K562 (cell line): ENCODE results near the gene VCAN. TPM values are rescaled to one million over a fixed set of nuclear protein-coding genes. Genes with fewer than 3 reads are reported as not detected.

ENCODE experiments used
- ATAC-seq: fragments of 200-7000 bp; cut with Tn5 transposase; 3 replicates; pipeline ENCODE4 v1.9.1; 2020; ENCODE audit warnings: moderate library complexity
- BruUV-seq: library from RNA; stranded (reverse); fragments of 400-500 nt; replicated peaks from 2 replicates; lab custom pipeline; 2021; lab: Mats Ljungman, UMichigan
- CTCF ChIA-PET: fragments of 300-600 bp; formaldehyde crosslinking; extraction: SDS; loops from one replicate; lab custom pipeline; 2021; ENCODE audit warnings: low intra/inter-chr PET ratio; lab: Yijun Ruan, JAX
- POLR2A ChIA-PET: fragments of 300-600, 350-650 bp; sonication (Branson Sonifier 250); formaldehyde crosslinking; extraction: SDS; loops from one replicate; lab custom pipeline; 2021; ENCODE audit warnings: antibody characterized with exemption, inconsistent platforms; lab: Yijun Ruan, JAX
- DNase-seq, 4 experiments: peaks; one replicate each; pipeline versions ENCODE4 v3.0.0 to v3.0.0-alpha.2; 2011 to 2018; ENCODE audit warnings: low spot score in 3 of 4, mixed read lengths in 3 of 4; ENCODE audit errors: extremely low read depth in 1 of 4
- FAIRE-seq: peaks from 2 replicates; lab custom pipeline; 2011; peaks lifted over from hg19 to GRCh38; lab: Jason Lieb, UNC
- H2AFZ ChIP-seq: 2 replicates; pipeline ENCODE4 v1.6.0; 2011; ENCODE audit warnings: low read depth, low read length, control low read depth, inconsistent platforms
- H3K27ac ChIP-seq: fragments of 200-600 bp; 3 replicates; pipeline ENCODE4 v1.8.0; 2011; ENCODE audit warnings: low read depth, mild to moderate bottlenecking, control low read depth, inconsistent platforms, low read length, moderate library complexity, mixed read lengths; ENCODE audit errors: extremely low read depth
- H3K27me3 ChIP-seq, 2 experiments: fragments of 300-600 bp in 1 of 2; 2 replicates in 1 of 2; 3 replicates in 1 of 2; pipeline versions ENCODE4 v1.6.0 to v1.8.0; 2011; ENCODE audit warnings: inconsistent platforms in 2 of 2, low read length in 2 of 2, mild to moderate bottlenecking in 1 of 2, mixed read lengths in 1 of 2, moderate library complexity in 1 of 2; ENCODE audit not compliant: control insufficient read depth in 2 of 2, insufficient read depth in 2 of 2
- H3K36me3 ChIP-seq: fragments of 300-600 bp; 3 replicates; pipeline ENCODE4 v1.8.0; 2011; ENCODE audit warnings: mild to moderate bottlenecking, low read length, inconsistent platforms; ENCODE audit not compliant: control insufficient read depth, insufficient read depth
- H3K4me1 ChIP-seq, 2 experiments: fragments of 200-600 bp in 1 of 2; replicated peaks in 1 of 2; 2 replicates in 1 of 2; 3 replicates in 1 of 2; pipeline versions ENCODE4 v1.5.1 to v1.8.0; 2011; ENCODE audit warnings: inconsistent platforms in 2 of 2, low read length in 2 of 2, mild to moderate bottlenecking in 1 of 2, mixed read lengths in 1 of 2, moderate library complexity in 1 of 2; ENCODE audit not compliant: control insufficient read depth in 2 of 2, insufficient read depth in 2 of 2
- H3K4me2 ChIP-seq: 2 replicates; pipeline ENCODE4 v1.6.1; 2011; ENCODE audit warnings: low read length, control low read depth, inconsistent platforms, mixed read lengths; ENCODE audit not compliant: insufficient read depth
- H3K4me3 ChIP-seq: fragments of 200-600 bp; sonication (generic), shearing (Covaris generic); 2 replicates; pipeline ENCODE4 v1.5.1; 2016; ENCODE audit warnings: control low read depth, inconsistent platforms
- H3K79me2 ChIP-seq: fragments of 200-600 bp; 3 replicates; pipeline ENCODE4 v1.8.0; 2011; ENCODE audit warnings: low read length, inconsistent platforms; ENCODE audit not compliant: control insufficient read depth, insufficient read depth
- H3K9ac ChIP-seq, 2 experiments: 2 replicates each; pipeline versions ENCODE4 v1.6.0 to v1.6.1; 2011; ENCODE audit warnings: low read depth in 2 of 2, low read length in 2 of 2, control low read depth in 1 of 2, inconsistent platforms in 1 of 2, mild to moderate bottlenecking in 1 of 2, mixed read lengths in 1 of 2; ENCODE audit not compliant: insufficient read depth in 1 of 2
- H3K9me1 ChIP-seq: one replicate; pipeline ENCODE4 v1.6.0; 2011; ENCODE audit warnings: inconsistent platforms, mild to moderate bottlenecking, low read length, moderate library complexity; ENCODE audit not compliant: control insufficient read depth, insufficient read depth
- H3K9me3 ChIP-seq: replicated peaks from 2 replicates; pipeline ENCODE4 v1.5.1; 2011; ENCODE audit warnings: low read depth, low read length, inconsistent platforms; ENCODE audit not compliant: control insufficient read depth, insufficient read depth
- H4K20me1 ChIP-seq: replicated peaks from 2 replicates; pipeline ENCODE4 v1.6.1; 2011; ENCODE audit warnings: low read length, inconsistent platforms, mixed read lengths; ENCODE audit not compliant: control insufficient read depth, insufficient read depth
- ARID4B ChIP-seq: sonication (generic); formaldehyde crosslinking; IDR thresholded peaks from 2 replicates; pipeline ENCODE4 v1.8.0; 2022; ENCODE audit warnings: mild to moderate bottlenecking, missing genetic modification reagents
- CLOCK ChIP-seq: fragments of 250-450 bp; sonication (Bioruptor Pico); IDR thresholded peaks from 2 replicates; pipeline ENCODE4 v1.4.0; 2020; ENCODE audit warnings: mild to moderate bottlenecking, moderate library complexity, borderline replicate concordance
- ELK1 ChIP-seq: sonication (generic); formaldehyde crosslinking; IDR thresholded peaks from 2 replicates; pipeline ENCODE4 v1.8.1; 2022; ENCODE audit warnings: missing genetic modification reagents
- ETV1 ChIP-seq: fragments of 450-650 bp; conservative IDR thresholded peaks from 2 replicates; pipeline ENCODE4 v1.6.1; 2016; ENCODE audit warnings: missing genetic modification characterization, control low read depth, low read depth, missing compliant biosample characterization
- GATAD2A ChIP-seq: fragments of 450-650 bp; IDR thresholded peaks from 2 replicates; pipeline ENCODE4 v1.6.1; 2017
- MBD2 ChIP-seq: sonication (generic); IDR thresholded peaks from 2 replicates; pipeline ENCODE4 v1.6.1; 2016; ENCODE audit warnings: low read depth, borderline replicate concordance
- MECOM ChIP-seq: fragments of 250-450 bp; sonication (Bioruptor Pico); IDR thresholded peaks from 2 replicates; pipeline ENCODE4 v1.8.0; 2022; ENCODE audit warnings: inconsistent platforms
- MEF2A ChIP-seq: IDR thresholded peaks from 2 replicates; pipeline ENCODE4 v1.6.1; 2011; ENCODE audit warnings: low read depth, mild to moderate bottlenecking, low read length, moderate library complexity; ENCODE audit not compliant: control insufficient read depth
- MTF1 ChIP-seq: fragments of 250-450 bp; sonication (Bioruptor Pico); IDR thresholded peaks from 2 replicates; pipeline ENCODE4 v1.9.0; 2021; ENCODE audit warnings: moderate library complexity, mild to moderate bottlenecking, inconsistent platforms, borderline replicate concordance
- NFE2L1 ChIP-seq: fragments of 450-650 bp; IDR thresholded peaks from 2 replicates; pipeline ENCODE4 v1.6.1; 2016; ENCODE audit warnings: missing genetic modification characterization, low read depth, mild to moderate bottlenecking, missing compliant biosample characterization, moderate library complexity, borderline replicate concordance
- NR4A1 ChIP-seq, 2 experiments: fragments of 250-450 bp in 1 of 2; fragments of 450-650 bp in 1 of 2; sonication (Bioruptor Pico) in 1 of 2; IDR thresholded peaks; 2 replicates each; pipeline versions ENCODE4 v1.4.0 to v1.6.1; 2016 to 2020; ENCODE audit warnings: mild to moderate bottlenecking in 2 of 2, missing compliant biosample characterization in 1 of 2, missing genetic modification characterization in 1 of 2, moderate library complexity in 1 of 2
- PPARD ChIP-seq: fragments of 250-450 bp; sonication (Bioruptor Pico); IDR thresholded peaks from 2 replicates; pipeline ENCODE4 v1.8.0; 2022; ENCODE audit warnings: inconsistent platforms, mild to moderate bottlenecking, moderate library complexity
- SMARCA4 ChIP-seq: fragments of 450-650 bp; IDR thresholded peaks from 2 replicates; pipeline ENCODE4 v1.6.1; 2016
- SMARCE1 ChIP-seq: fragments of 450-650 bp; IDR thresholded peaks from 2 replicates; pipeline ENCODE4 v1.7.1; 2016; ENCODE audit warnings: mild to moderate bottlenecking
- TAL1 ChIP-seq: fragments of 450-650 bp; IDR thresholded peaks from 2 replicates; pipeline ENCODE4 v1.6.1; 2016; ENCODE audit warnings: mild to moderate bottlenecking
- TRIM24 ChIP-seq, 2 experiments: fragments of 450-650 bp; IDR thresholded peaks; 2 replicates each; pipeline ENCODE4 v1.6.1; 2016
- ZNF24 ChIP-seq: fragments of 450-650 bp; IDR thresholded peaks from 2 replicates; pipeline ENCODE4 v1.6.1; 2016
- WGBS: fragments of 100-300 bp; shearing (Covaris generic); methylation state at CpG from one replicate; pipeline ENCODE4 v1.1.6; 2016; ENCODE audit warnings: low coverage, mixed read lengths; ENCODE audit not compliant: insufficient coverage; ENCODE audit errors: missing lambda C conversion rate; 5-methylcytosine and 5-hydroxymethylcytosine counted together
- in situ Hi-C: fragments of 300-500 bp; cut with MboI; formaldehyde crosslinking; loops from 4 replicates; pipeline ENCODE4 v1.15.0; 2018; ENCODE audit warnings: inconsistent platforms, mixed read lengths
- intact Hi-C: fragments of 100-400 bp; cut with micrococcal nuclease; formaldehyde crosslinking; loops from 2 replicates; pipeline ENCODE4 v1.14.2; 2022
- polyA plus RNA-seq, 8 experiments: library from polyadenylated mRNA; depleted of rRNA in 4 of 8; stranded (reverse) in 5 of 8; unstranded in 3 of 8; fragments of >200 nt; fragmentation: Nextera tagmentation in 2 of 8; fragmentation: Illumina TruSeq in 1 of 8; extraction: Ambion mirVana in 2 of 8; extraction: Trizol in 1 of 8; gene quantifications; 2 replicates each; pipeline versions ENCODE4 v1.2.1 to v1.2.3, GENCODE V29; 2011 to 2014; ENCODE audit warnings: inconsistent platforms in 1 of 8, missing spikeins in 1 of 8
- total RNA-seq, 7 experiments: library from RNA; depleted of rRNA in 6 of 7; stranded (reverse); fragments of >200 nt in 6 of 7; fragmentation: Illumina TruSeq in 2 of 7; extraction: Trizol in 2 of 7; gene quantifications; 2 replicates each; pipeline versions ENCODE4 v1.2.1 to v1.2.3, GENCODE V29; 2011 to 2021; ENCODE audit warnings: low replicate concordance in 1 of 7

VCAN gene
- total and polyA plus RNA-seq, 9 of the 15 experiments (the other 6 are each of a cell fraction or from before 2014, with no cell fraction given): 0.01 to 0.33 (median 0.05) TPM

- Histone ChIP-seq H3K36me3 (no peaks in the 10 kb centered on the region), H3K9me3 (no peaks in the 10 kb centered on the region), H2AFZ (no peak overlapping the region), H3K9ac (no peak overlapping the region), H4K20me1 (no peaks in the 10 kb centered on the region), H3K27me3 (peaks cover 0 to 4% of the 10 kb centered on the region in 2 experiments; a peak in 1 of 5 replicates), H3K9me1 (no peaks in the 10 kb centered on the region), H3K4me1 (no peaks in the 10 kb centered on the region), H3K79me2 (no peaks in the 10 kb centered on the region), H3K27ac (no peak overlapping the region), H3K4me3 (no peak overlapping the region), H3K4me2 (no peak overlapping the region)
- intact Hi-C loops (no loop called here), in situ Hi-C loops (no loop called here)
- DNase-seq (no peak), FAIRE-seq (no peak), ATAC-seq (no peak)
- ChIA-PET CTCF (no interaction called here), POLR2A (no interaction called here)
- no TSS peak for BruUV-seq
- 7% methylated on average over 1 of the region's 1 CpG for WGBS
- TF ChIP-seq NFE2L1 (tag): no peak
- no peak for TF ChIP-seq PPARD (CRISPR knock-in tag)
- no peak for TF ChIP-seq MTF1 (CRISPR knock-in tag)
- no peak for TF ChIP-seq MBD2
- no peak for TF ChIP-seq TAL1
- TF ChIP-seq ELK1 (CRISPR knock-in tag): no peak
- no peak for TF ChIP-seq SMARCE1
- TF ChIP-seq MEF2A: no peak
- TF ChIP-seq SMARCA4: no peak
- TF ChIP-seq TRIM24 (IDR thresholded peaks at IDR 0.05): no peak
- no peak for TF ChIP-seq ARID4B
- no peak for TF ChIP-seq CLOCK (CRISPR knock-in tag)
- TF ChIP-seq GATAD2A: no peak
- no peak for TF ChIP-seq MECOM
- no peak for TF ChIP-seq ETV1 (tag)
- no peak for TF ChIP-seq NR4A1 (CRISPR knock-in tag; IDR thresholded peaks at IDR 0.05)
- no peak for TF ChIP-seq NR4A1 (tag; IDR thresholded peaks at IDR 0.05)
- TF ChIP-seq ZNF24: no peak
Measured at GRCh38 chr5:83487155-83487554, 15.6 kb downstream of the VCAN start.
